HG03135 (cell line): ENCODE measurements around the gene STXBP5.

ENCODE experiments used
- ATAC-seq: cut with Tn5 transposase; IDR thresholded peaks from one replicate; pipeline ENCODE4 v1.9.1; 2021; ENCODE audit warnings: mild to moderate bottlenecking, moderate library complexity; ENCODE audit not compliant: unreplicated experiment

The STXBP5 gene

DNA sequence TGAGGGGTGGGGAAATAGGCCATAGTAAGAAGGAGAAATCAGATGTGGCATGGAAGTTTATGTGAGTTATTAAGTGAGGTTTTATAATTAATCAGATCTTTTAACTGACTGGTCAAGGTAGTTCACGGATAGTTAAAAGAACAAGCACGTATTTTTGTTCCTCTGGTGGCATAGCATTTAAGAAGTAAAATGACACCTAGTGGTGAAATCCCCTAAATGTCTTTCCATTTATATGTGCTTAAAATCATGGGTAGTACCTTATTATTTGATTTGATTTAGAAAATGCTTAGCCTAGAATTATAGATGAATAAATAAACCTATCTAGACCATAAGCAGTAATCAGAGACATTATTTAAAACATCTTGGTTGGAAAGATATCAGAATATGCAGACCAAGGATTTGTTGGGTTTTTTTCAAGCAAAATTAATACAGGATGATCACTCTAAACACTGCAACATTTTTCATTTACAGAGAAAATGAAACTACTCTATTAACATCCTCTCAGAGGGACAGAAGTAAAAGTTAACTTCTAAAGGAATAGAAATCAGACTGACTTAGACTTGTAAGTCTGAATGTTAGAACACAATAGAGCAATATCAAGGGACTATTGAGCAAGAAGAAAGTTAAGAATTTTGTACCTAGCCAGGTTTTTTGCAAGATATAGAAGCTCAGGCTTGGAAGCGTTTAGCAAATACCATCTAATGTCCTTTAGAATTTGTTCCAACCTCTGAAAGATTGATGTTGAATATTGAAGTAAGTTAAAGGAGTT lies 81.1 kb downstream of the STXBP5 start:
- peak; percentile 58 for ATAC-seq

DNA sequence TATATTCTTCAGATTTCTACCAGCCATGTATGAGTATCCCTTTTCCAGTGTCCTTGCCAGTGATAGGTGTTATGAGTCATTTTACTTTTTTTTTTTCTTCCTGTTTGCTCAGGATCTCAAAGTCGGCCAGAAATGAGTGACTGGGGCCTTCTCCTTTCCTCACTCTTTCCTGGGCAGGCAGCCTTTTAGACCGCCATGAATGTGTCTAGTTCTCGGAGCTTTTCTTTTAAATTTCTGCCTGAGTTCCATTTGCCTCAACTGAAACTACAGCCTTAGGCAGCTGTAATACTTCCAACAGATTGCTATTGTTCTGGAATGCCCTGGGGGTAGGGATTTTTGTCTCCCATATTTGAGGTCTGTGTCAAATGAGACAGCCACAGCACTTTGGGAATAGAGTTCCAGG lies 83.7 kb downstream of the STXBP5 start:
- ATAC-seq: no peak

GRCh38 chr6:147297124-147297523 lies 92.9 kb downstream of the STXBP5 start:
- ATAC-seq: no peak

DNA sequence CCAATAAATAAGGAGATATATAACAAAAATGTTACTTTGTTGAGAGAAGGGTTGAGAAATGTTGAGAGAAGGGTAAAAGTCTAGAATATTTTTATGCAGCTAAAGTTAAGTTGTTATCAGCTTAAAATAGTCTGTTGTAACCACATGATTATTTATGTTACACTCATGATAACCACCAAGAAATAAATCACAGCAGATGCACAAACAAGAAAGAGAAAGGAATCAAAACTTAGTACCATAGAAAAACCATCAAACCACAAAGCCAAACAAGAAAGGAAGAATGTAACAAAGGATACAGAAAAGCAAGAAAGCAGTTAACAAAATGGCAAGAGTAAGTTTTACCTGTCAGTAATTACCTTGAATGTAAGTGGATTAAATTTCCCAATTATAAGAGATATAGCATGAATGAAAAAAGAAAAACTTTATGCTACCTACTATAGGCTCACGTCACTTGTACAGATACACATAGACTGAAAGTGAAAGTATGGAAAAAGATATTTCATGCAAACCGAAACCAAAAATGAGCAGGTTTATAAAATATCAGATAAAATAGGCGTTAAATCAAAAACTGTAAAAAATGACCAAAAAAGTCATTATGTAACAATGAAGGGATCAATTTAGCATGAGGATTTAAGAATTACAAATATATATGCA lies 93.6 kb downstream of the STXBP5 start:
- no peak for ATAC-seq

- no peak for ATAC-seq
These were observed 94.2 kb downstream of the STXBP5 start for GRCh38 chr6:147298461-147298860.

DNA sequence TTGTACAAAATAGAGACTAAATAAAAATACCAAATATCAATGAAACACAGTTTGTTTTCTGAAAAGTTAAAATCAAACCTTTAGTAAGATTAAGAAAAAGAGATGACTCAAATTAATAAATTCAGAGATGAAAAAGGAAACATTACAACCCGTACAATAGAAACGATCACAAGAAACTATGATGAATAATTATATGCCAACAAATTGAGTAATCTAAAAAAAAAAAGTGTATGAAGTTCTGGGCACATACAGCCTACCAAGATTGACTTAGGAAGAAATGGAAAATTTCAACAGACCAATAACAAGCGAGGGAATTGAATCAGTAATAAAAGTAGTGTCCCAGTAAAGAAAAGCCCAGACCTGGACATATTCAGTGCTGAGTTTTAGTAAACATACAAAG lies 94.8 kb downstream of the STXBP5 start:
- no peak for ATAC-seq

GRCh38 chr6:147301070-147301469 lies 96.9 kb downstream of the STXBP5 start:
- no peak for ATAC-seq

DNA sequence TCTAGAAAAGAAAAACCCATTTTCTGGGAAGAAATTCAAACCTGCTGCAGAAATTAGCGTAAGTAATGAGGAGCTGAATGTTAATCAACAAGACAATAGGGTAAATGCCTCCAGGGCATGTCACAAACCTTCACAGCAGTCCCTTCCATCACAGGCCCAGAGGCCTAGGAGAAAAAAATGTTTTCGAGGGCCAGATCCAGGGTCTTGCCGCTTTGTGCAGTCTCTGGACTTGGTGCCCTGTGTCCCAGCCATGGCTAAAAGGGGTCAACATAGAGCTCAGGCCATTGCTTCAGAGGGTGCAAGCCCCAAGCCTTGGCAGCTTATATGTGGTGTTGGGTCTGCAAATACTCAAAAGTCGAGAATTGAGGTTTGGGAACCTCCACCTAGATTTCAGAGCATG lies 99.8 kb downstream of the STXBP5 start:
- no peak for ATAC-seq

DNA sequence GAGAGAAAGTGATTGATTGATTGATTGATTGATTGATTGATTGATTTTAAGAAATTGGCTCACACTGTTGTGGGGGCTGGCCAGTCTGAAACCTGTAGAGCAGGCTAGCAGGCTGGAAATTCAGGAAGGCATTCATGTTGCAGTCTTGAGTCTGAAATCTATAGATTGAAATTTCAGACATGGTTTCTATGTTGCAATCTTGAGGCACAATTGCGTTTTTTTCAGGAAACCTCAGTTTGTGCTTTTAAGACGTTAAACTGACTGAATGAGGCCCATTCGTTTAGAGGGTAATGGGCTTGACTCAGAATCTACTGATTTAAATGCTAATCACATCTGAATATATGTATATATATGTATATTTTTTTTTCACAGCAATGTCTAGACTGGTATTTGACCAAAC lies 106.3 kb downstream of the STXBP5 start:
- no peak for ATAC-seq

- ATAC-seq: no peak
These were observed 107.0 kb downstream of the STXBP5 start for GRCh38 chr6:147311218-147311617.

DNA sequence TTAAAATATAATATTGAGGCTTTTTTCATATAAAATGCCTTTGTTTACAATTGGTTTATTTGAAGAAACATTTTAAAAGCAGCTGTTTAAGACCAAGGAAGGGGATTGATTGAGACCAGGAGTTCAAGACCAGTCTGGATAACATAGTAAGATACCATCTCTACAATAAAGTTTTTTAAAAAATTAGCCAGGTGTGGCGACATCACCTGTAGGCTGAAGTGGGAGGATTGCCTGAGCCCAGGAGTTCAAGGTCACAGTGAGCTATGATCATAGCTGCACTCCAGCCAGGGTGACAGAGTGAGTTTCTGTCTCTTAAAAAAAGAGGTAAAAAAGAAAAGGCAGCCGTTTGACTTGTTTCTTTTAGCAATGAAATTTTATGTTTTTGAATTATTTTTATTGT lies 117.0 kb downstream of the STXBP5 start:
- no peak for ATAC-seq

DNA sequence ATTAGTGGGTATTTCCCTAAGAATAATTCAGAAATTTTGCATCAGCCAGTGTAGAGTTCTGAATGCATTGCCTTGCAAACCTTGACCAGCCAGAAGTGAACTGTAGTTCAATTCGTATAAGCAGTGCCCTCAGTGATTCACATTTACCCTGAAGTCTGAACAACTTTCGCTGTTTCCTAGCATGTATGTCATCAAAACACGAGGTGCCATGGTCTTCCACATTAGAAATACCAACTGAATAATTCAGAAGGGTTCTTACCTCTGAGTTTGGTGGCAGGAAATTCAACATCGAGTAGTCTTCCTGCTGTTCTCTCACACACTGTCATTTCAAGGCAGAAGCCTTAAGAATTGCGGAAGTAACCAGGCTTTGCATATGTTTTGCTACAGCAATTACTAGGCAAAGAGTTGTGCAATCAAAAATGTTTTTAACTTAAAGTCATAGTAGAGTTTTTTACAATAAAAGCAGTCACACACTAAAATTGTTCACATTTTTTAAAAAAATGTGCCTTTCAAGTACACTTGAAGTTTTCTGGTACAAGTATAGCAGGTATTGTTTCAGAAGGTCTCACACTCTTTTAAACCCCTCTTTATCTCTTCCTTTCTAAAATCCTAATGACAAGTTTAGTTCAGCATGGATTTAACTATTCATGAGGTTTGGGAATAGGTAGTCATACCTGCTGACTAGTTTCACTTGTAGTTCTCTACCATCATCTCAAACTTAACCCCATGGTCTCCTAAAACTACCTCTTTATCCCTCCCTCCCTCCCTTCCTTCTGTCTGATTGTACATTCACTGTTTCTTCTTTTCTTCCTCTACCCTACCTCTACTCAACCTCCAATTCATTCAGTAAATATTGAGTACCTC lies 118.3 kb downstream of the STXBP5 start:
- peak; percentile 100 for ATAC-seq

- ATAC-seq: no peak
These were observed 121.3 kb downstream of the STXBP5 start for GRCh38 chr6:147325557-147325956.

- no peak for ATAC-seq
These were observed 127.2 kb downstream of the STXBP5 start for GRCh38 chr6:147331401-147331800.

DNA sequence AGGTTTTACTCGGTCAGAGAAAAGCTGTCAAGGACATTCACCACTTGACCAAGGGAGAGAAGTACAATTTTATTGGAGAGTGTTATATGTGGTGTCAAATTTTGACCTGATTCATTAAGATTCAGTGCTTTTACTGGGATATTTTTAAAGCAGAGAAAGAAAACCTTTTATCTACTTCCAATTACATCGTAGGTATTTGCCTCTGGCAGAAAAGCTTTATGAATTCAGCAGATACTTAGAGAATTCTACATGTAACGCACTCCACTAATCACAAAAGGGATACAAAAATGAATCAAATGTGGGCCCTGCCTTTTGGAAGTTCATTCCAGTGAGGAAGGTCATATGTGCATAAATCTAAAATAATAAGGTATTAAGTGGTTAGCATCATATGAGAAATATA lies 133.7 kb downstream of the STXBP5 start:
- no peak for ATAC-seq

GRCh38 chr6:147341486-147341885 lies 137.3 kb downstream of the STXBP5 start:
- no peak for ATAC-seq

GRCh38 chr6:147345902-147346301 lies 141.7 kb downstream of the STXBP5 start:
- ATAC-seq: no peak

DNA sequence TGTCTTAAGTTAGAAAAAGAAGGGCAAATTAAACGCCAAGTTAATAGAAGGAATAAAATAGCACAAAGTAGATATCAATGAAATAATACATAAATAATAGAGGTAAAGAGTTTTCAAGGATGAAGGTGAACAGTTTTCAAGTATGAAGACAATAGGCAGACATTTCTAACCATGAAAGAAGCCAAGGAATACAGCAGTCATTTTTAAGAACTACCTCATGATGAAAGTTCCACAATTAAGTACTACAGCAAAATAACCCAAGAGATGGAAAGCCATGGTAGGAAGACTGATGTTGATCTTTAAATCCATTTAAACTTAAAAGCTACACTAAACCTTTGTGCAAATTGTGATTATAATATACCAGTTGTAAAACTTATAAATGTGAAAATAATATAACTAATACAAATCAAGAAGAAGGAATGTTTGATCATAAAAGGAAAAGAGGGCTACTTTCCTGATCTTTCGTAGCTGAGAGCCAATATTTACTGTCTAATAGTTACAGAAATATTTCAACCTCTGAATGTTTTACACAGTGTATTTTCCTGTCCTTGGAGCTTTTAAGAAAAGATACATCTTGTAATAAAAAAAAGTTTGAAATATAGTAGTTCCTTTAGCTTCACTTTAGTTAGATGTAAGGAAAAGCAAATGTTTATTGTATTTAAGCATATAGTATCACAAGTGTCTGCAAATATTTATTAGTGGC lies 143.1 kb downstream of the STXBP5 start:
- no peak for ATAC-seq

DNA sequence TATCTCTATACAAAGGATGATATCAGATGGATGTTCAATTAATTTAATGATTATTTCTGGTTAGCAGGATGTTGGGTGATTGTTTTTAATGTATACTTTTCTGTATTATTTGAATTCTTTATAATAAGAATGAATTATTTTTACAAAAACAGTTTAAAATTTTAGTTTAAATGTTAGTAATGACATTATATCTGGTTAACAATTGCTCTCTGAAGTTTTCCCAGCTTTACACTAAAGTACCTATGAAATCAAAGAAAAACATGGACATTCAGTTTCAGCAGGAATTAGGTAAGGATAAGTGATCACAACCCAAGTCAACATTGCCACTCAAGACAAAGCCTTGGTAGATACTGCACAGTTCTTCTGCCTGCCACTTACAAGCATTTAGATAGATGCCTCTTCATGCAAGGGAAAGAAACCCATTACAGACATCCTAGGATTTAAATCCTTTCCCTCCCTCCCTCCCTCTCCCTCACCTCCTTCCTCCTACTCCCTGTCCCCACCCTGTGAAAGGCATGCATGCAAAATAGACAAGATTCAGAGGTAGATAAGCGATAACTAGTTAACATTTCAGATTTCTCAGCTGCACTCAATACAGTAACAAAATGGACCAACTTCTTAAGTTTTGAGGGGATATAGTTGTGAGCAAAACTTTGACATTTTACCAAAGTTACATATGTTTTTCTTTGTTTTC lies 143.8 kb downstream of the STXBP5 start:
- ATAC-seq: no peak

- no peak for ATAC-seq
These were observed 157.2 kb downstream of the STXBP5 start for GRCh38 chr6:147361311-147361981.
